KBM-7 (cell line): Measurements from ENCODE around the gene NEU1.
"Not testable (repeated sequence)": the region's sequence is repeated elsewhere in the genome, so short reads cannot be mapped to it uniquely, and the experiment has no call there.

Experiments used
- DNase-seq: peaks from one replicate; pipeline ENCODE4 v3.0.0-alpha.2; 2015
- in situ Hi-C: fragments of 300-500 bp; cut with MboI; formaldehyde crosslinking; loops from 2 replicates; pipeline ENCODE4 v1.14.3; 2020; ENCODE audit warnings: low sequenced_read_pairs, low pct_unique_long_range_greater_than_20kb, mixed read lengths

Gene NEU1

GRCh38 chr6:31827286-31828079 is 35.1 kb downstream of the NEU1 start, which contains the start of gene HSPA1B:
HSPA1B (plus strand) TSS chr6:31827738; CDS start chr6:31827951, 213 bp downstream.
- in situ Hi-C loops: no loop called here
- peak; percentile 100 for DNase-seq

DNA sequence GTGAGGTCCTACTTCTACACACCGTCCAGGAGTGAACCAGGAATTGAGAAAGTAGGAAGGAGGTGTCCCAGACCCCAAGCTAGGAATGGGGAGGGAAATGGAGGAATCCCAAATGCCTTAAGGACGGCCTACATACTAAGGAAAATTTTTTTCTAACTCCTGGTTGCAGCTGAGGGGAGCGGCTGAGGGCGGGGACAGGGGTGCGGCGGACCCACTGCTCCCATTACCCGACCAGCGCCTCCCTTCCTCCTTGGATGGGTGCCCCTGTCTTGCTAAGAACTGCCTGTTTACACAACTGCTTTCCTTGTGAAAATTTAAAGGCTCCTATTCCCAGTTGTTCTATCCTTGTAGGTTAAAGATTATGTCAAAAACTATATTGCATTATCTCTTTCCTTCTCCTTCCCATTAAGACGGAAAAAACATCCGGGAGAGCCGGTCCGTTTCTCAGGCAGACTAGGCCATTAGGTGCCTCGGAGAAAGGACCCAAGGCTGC is 35.8 kb downstream of the NEU1 start:
- in situ Hi-C loops: no loop called here
- no peak for DNase-seq

GRCh38 chr6:31825553-31825952 is 37.1 kb downstream of the NEU1 start:
- DNase-seq: no peak
- in situ Hi-C loops: no loop called here

GRCh38 chr6:31823592-31824196 is 38.9 kb downstream of the NEU1 start:
- in situ Hi-C loops: not testable (repeated sequence)
- peak; percentile 59 for DNase-seq

GRCh38 chr6:31822036-31822821 is 40.4 kb downstream of the NEU1 start:
- in situ Hi-C loops: no loop called here
- peak; percentile 84 for DNase-seq

- DNase-seq: peak; percentile 77
Observed at GRCh38 chr6:31821301-31822035, 41.2 kb downstream of the NEU1 start.

DNA sequence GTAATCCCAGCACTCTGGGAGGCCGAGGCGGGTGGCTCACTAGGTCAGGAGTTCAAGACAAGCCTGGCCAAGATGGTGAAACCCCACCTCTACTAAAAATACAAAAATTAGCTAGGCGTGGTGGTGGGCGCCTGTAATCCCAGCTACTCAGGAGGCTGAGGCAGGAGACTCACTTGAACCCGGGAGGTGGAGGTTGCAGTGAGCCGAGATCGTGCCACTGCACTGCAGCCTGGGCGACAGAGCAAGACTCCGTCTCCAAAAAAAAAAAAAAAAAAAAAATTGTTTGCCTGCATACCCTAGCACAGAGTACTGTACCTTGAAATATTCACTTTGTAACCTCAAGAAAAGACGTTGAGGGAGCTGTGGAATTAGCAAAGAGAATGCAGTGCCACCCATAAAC is 42.2 kb downstream of the NEU1 start:
- in situ Hi-C loops, DNase-seq: not testable (repeated sequence)

More at GRCh38 chr6:31821301-31822035, 41.2 kb downstream of the NEU1 start:
- in situ Hi-C loops: no loop called here

DNA sequence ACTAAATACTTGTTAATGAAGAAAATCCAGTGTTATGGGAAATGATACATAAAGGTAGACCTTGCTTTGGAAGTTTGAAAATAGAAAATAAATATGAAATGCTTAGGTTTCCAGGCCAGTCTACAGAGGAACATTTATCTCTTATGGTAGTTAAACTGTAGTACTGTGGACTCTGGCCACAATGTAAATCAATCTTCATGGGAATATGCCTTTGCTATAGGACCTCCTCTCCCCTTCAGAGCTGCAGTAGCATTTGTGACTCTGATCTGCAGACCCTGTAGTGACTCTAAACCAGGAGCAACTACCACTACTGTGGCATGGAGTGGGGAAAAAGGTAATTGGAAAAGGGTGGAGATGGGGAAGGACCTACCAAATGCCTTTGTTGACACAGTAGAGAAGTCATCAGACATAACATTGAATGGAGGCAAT is 42.7 kb downstream of the NEU1 start:
- no peak for DNase-seq
- in situ Hi-C loops: no loop called here

- DNase-seq, in situ Hi-C loops: not testable (repeated sequence)
Observed at GRCh38 chr6:31817929-31818511, 44.6 kb downstream of the NEU1 start.

DNA sequence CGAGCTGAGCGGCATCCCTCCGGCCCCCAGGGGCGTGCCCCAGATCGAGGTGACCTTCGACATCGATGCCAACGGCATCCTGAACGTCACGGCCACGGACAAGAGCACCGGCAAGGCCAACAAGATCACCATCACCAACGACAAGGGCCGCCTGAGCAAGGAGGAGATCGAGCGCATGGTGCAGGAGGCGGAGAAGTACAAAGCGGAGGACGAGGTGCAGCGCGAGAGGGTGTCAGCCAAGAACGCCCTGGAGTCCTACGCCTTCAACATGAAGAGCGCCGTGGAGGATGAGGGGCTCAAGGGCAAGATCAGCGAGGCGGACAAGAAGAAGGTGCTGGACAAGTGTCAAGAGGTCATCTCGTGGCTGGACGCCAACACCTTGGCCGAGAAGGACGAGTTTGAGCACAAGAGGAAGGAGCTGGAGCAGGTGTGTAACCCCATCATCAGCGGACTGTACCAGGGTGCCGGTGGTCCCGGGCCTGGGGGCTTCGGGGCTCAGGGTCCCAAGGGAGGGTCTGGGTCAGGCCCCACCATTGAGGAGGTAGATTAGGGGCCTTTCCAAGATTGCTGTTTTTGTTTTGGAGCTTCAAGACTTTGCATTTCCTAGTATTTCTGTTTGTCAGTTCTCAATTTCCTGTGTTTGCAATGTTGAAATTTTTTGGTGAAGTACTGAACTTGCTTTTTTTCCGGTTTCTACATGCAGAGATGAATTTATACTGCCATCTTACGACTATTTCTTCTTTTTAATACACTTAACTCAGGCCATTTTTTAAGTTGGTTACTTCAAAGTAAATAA is 45.3 kb downstream of the NEU1 start:
- DNase-seq, in situ Hi-C loops: not testable (repeated sequence)

DNA sequence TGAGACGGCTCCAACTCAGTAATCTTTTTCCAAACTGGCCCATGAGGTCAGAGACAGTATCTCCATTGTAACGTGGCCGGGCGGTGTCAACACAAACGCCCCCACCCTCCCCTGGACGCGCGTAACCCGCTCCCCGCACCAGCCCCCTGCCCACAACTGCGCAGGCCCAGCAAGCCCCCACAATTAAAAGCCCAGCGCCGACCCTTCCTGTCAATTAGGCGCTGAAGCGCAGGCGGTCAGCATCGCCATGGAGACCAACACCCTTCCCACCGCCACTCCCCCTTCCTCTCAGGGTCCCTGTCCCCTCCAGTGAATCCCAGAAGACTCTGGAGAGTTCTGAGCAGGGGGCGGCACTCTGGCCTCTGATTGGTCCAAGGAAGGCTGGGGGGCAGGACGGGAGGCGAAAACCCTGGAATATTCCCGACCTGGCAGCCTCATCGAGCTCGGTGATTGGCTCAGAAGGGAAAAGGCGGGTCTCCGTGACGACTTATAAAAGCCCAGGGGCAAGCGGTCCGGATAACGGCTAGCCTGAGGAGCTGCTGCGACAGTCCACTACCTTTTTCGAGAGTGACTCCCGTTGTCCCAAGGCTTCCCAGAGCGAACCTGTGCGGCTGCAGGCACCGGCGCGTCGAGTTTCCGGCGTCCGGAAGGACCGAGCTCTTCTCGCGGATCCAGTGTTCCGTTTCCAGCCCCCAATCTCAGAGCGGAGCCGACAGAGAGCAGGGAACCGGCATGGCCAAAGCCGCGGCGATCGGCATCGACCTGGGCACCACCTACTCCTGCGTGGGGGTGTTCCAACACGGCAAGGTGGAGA is 47.4 kb downstream of the NEU1 start, which contains the start of the genes HSPA1A and HSPA1L:
TSS of gene HSPA1A (plus strand) at position 519 of the 814 bp plus-strand sequence. CDS start at position 733, 214 bp downstream.
TSS of gene HSPA1L (minus strand) at position 259 of the 814 bp plus-strand sequence. CDS start 3,311 bp downstream, outside the sequence.
- peak; percentile 97 for DNase-seq
- in situ Hi-C loops: no loop called here

- in situ Hi-C loops: no loop called here
- peak; percentile 89 for DNase-seq
Observed at GRCh38 chr6:31814677-31815024, 48.0 kb downstream of the NEU1 start.

GRCh38 chr6:31813465-31813849 is 49.2 kb downstream of the NEU1 start:
- in situ Hi-C loops: no loop called here
- no peak for DNase-seq

GRCh38 chr6:31811645-31812044 is 51.0 kb downstream of the NEU1 start:
- in situ Hi-C loops: no loop called here
- no peak for DNase-seq

- DNase-seq, in situ Hi-C loops: not testable (repeated sequence)
Observed at GRCh38 chr6:31808599-31808998, 54.0 kb downstream of the NEU1 start.
